ELF-1 (cell line): ENCODE results near the gene C2orf68.
"Not testable (repeated sequence)": the region's sequence is repeated elsewhere in the genome, so short reads cannot be mapped to it uniquely, and the experiment has no call there.

Experiments used
- DNase-seq: peaks from one replicate; pipeline ENCODE4 v3.0.0-alpha.2; 2016; ENCODE audit warnings: low read depth, low spot score

Gene C2orf68

DNA sequence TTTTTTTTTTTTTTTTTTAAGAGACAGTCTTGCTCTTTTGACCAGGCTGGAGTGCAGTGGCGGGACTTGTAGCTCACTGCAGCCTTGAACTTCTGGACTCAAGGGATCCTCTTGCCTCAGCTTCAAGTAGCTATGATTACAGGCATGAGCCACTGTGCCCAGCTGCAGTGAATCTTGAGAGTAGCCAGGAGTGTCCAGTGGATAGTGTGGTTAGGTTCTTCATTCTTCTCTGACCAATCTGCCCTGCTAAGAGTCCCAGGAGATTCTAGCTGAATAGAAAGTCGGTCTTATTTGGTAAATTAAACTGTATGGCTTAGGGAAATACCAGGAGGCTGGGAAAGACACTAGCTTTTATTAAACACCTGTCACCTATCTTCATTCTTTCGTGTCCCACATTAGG, 19.4 kb upstream of the C2orf68 start:
- no peak for DNase-seq

DNA sequence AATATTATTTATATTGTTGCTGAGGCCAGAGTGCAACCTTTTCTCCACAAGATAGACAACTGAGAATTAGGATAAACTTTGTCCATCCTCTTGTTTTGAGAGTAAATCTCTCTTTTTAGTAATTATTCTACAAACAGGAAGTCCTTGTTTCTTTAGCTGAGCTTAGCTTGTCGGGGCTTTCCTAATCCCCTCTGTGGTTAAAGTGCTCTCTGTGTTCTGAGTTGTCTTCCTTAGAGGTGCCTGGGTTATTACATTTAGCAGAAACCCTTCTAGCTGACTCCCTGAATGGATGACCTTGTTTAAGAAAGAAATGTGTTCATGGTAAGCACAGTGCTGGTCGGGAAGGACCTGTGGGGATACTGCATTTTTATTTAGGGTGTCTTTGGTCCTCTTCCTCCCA, 16.8 kb upstream of the C2orf68 start:
- no peak for DNase-seq

DNA sequence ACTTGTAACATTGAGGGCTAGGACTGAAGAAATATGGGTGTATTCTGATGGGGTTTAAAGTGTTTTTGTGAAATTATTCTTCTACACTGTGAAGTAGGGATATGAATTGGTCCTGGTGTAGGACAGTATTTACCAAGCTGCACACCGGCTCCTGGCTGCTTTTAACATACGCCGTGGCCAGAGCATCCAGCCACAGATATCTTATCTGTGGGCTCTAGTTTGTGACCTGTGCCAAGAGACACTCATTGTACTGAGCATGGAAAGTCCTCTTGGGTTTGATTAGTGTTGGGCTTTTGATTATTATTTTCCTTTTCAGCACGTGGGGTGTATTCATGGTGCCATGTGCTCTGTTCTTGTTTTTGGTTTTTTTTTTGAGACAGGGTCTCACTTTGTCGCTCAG, 12.1 kb upstream of the C2orf68 start:
- no peak for DNase-seq

DNA sequence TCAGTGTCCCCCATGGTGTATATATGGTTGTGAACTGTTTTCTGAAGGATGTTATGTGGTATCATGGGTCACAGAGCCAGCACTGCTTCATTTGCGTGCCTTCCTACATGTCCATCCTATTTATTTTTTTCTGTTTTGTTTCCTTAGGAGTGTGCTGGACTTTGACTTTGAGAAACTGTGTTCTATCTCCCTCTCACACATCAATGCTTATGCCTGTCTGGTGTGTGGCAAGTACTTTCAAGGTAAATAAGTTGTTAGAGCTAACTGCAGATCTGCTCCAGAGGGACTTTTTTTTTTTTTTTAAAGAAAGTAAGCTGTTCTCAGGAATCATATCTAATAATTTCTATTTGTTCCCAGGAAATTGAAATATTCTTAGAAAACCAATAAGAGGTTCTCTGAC, 9.5 kb upstream of the C2orf68 start:
- no peak for DNase-seq

DNA sequence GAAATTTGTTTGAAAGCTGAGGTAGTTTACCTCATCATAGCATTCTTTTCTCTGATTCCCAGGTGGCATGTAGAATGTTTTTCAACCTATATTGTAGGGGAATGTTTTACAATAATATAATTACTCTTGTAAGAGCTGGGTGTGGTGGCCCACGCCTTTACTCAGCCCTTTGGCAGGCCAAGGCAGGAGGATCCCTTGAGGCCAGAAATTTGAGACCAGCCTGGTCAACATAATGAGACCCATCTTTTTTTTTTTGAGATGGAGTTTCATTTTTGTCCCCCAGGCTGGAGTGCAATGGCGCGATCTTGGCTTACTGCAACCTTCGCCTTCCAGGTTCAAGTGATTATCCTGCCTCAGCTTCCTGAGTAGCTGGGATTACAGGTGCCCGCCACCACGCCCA, 7.8 kb upstream of the C2orf68 start:
- no peak for DNase-seq

DNA sequence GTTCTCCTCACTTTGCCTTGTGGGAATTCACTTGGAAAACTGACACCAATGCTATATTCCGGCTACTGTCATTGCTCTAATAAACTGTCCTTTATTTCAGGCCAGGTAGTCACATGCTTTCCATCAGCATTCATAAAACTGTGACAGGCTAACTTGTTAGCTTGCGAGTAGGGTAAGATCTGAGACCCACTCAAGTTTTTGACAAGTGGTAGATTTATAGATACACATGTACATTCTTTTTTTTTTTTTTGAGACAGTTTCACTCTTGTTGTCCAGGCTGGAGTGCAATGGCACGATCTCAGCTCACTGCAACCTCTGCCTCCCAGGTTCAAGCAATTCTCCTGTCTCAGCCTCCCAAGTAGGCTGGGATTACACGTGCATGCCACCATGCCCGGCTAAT, 5.9 kb upstream of the C2orf68 start:
- not testable (repeated sequence) for DNase-seq

DNA sequence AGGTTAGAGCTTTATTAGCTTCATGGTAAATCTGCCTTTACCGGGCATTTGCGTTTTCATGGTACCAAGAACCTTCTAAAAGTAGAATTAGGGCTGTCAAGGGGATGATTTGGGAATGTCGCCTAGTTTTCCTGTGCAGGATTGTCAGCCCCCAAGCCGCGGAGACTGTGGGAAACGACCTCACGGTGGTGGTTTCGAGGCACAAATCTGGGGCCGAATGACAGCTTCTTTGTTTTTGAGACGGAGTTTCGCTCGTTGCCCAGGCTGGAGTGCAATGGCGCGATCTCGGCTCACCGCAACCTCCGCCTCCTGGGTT, 3.5 kb upstream of the C2orf68 start:
- no peak for DNase-seq

DNA sequence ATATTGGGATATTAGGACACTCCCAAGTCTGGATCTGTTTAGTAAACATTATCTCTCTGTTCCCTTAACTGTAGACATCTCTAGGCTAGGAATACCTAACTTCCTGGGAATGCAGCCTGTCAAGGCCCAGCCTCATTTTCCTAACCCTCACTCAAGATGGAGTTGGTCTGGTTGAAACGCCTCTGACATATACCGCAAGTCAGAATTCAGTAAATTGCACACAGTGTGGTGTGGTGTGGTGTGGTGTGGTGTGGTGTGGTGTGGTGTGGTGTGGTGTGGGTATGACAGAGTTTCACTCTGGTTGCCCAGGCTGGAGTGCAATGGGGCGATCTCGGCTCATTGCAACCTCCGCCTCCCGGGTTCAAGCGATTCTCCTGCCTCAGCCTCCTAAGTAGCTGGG, 2.9 kb upstream of the C2orf68 start:
- not testable (repeated sequence) for DNase-seq

DNA sequence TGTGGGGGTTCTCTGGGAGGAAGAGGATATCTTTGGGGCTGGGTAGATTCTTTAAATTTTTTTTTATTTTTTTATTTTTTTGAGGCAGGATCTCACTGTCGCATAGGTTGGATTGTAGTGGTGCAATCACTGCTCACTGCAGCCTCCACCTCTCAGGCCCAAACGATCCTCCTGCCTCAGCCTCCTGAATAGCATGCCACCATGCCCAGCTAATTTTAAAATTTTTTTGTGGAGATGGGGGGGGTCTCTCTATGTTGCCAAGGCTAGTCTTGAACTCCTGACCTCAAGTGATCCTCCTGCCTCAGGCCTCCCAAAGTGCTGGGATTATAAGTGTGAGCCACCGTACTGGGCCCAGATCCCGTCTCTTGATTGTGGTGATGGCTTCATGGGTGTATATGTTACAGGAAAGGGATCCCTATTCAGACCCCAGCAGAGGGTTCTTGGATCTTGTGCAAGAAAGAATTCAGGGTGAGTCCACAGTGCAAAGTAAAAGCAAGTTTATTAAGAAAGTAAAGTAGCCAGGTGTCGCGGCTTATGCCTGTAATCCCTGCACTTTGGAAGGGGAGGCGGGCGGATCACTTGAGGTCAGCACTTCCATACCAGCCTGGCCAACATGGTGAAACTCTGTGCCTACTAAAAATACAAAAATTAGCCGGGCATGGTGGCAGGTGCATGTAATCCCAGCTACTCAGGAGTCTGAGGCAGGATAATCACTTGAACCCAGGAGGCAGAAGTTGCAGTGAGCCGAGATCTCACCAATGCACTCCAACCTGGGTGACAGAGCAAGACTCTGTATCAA, 2.0 kb upstream of the C2orf68 start:
- no peak for DNase-seq

DNA sequence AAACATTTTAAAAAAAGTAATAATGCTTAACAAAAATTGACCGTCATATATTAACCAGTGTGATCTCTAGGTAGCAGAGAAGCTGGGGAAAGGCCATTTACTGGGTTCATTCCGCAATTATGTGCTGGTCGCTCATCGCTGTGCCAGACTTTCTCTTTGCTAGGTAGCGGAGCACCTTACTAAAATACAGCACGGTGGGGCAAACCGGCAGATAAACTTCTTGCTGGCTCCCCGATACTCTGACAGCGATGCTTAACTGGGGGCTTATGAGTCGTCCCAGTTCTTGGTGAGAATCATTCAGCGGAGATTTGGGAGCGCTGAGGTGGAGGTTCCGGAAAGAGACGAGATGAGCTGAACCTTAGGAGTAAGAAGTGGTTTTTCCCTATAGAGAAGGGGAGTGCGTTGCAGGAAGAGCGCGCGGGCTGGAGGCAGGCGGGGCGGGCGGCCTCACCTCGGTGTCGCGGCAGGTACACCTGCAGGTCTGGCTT, 605 bp downstream of the C2orf68 start:
- no peak for DNase-seq

DNA sequence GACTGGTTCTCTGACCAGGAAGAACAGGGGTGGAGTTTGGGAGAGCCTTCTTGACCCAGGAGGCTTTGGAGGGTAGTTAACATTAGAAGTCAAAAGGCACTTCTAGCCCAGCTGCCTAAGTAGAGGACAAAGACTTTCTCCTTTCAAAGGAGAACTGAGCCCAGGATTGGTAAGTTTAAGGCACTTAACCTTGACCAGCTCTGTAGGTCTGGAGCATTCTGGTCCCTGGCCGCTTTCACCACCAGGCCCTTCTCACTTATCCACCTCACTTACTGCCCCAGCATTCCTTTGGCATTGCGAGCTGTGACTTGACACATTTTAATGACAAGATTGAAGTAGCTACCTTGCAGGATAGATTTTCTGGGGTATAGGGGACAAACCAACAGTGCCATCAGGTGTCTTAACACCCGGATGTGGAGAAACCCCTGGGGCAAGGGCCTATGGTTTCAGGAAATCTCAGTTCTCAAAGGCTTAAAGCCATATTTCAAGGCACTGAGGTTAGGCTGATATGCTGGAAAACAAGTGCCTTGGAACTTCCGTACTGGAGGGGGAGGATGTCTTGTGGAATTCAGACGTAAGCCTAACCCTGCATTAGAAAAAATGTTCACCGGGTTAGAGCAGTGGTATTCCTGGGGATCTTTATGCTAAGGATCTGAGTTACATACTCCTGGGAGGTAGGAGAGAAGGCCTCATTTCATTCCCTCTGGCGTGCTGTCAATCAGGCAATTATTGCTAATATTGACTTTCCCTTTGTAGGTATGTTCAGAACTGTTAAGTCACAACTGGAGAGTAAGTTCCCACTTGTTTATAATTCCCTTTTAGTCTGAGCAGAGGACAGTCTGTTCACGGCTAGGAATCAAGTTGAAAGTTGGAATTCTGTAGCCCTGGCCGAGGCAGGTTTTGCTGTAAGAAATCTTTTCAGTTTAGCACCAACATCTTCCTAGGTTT, 4.3 kb downstream of the C2orf68 start:
- DNase-seq = no peak

DNA sequence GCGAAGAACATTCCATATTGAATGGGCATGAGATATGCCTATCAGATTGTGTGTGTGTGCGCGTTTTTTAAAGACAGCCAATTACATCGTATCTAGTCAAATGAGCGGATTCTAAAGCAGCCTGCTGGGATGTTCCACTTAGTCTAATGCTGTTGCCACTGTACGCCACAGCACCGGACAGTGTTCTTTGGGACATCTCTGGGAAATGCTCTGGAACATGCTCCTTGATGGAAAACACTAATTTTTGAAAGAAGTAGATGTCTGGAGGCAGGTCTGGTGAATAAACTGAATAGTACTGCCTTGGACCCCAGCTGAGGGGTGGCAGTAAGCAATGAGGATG, 5.8 kb downstream of the C2orf68 start:
- DNase-seq = no peak

DNA sequence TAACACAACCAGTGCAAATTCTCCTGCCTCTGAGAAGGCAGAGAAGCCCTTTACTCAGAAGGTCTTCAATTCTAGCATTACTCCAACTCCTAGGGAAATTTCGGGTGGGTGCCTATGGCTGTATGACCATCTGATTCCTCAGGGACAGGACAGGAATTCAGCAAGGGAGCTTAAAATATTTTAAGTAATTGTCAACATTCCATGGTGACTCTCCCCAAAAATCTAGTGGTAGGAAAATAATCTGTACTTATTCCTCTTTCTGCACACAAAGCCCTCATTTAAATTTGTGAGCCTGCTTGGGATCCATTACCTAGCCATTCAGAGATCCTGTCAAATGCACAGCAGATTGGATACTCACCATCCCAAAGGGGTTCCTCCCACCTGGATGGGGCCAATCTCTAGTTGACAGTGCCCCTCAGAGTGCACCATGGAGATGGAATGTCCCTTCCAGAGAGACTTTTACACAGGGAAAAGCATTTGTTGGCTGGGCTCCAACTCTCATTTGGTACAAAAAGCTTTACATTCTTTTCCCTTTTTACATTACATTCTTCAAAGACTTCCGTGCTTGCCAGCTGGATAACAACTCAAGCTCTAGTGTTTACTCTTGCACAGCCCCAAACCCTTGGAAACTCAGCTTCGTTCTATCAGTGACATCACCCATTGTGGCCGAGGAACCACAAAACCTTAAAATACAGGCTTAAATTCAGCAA, 6.3 kb downstream of the C2orf68 start:
- no peak for DNase-seq

DNA sequence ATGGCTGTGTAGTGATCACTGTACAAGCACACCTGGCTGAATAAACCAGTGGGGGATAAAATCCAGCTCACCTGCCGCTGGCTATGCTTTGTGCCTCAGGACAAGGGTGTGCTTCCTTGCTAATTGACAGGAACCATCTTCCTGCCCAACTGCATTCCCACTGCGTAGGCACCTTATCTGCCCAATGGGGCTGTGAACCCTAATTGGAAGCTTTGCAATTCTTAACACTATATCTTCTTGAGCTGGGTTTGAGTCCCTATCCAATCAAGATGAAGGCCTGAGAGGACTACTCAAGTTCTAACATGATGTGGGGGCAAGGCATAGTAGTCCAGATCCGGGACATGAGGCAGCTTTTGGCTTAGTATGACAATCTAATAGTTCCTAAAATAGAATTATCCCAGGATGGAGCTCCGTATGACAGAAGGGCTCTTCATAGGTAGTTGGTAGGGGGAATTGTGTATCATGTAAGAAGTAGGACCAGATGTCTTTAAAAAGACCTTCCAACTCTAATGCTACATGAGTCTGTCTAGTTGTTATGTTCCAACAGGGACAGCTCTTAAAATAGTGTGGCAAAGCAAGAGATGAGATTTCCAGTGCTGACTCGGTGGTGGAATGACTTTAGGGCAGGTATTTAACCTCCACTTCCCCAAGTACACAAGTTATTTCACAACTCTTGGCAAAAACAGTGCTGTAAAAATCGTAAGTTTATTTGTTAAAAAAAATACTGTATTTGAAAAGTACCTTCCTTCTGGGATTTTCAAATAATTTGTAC, 7.1 kb downstream of the C2orf68 start:
- DNase-seq = no peak

DNA sequence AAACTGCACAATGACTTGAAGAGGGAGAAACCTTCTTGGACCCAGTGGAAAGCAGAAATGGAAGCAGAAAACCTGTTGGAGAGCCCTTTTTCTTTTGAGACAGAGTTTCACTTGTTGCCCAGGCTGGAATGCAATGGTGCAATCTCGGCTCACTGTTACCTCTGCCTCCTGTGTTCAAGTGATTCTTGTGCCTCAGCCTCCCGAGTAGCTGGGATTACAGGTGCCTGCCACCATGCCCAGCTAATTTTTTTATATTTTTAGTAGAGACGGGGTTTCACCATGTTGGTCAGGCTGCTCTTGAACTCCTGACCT, 7.8 kb downstream of the C2orf68 start:
- not testable (repeated sequence) for DNase-seq

DNA sequence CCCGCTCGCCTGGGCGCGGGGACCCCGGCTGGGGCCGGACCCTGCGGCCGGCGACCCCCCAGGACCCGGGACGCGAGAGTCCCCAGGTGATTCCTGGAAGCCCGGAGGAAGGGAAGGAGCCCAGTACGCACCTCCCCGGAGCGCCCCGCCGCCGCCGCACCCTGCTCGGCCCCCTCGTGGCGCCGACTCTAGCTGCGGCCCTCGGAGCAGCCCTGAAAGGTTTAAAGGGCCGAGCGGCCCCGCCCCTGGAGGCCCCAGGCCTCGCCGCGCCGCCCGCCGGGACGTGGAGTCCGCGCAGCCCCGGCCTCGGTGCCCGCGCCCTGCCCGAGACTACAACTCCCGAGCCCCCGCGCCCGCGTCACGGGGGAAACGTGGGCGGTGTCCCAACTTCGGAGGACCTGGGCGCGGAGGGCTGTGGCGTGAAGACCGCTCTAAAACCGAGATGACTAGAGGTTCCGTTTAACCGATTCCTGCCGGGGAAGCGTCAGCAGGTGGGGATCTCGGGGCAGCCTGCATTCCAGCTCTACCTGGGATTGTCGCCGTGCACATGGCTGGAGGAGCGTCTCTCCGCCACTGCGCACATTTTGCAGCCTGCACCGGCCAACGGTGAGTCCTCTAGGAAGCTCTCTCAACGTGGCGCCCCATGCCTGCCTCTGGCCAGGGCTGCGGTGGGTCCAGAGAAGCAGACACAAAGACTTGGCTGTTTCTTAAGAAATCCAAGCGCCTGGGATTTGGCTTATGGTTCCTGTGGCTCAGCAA, 9.2 kb downstream of the C2orf68 start, which contains the start of gene TMEM150A:
Gene TMEM150A (minus strand): TSS at position 223 of the 759 bp plus-strand sequence. CDS start 750 bp downstream, outside the sequence.
- peak; percentile 89 for DNase-seq

DNA sequence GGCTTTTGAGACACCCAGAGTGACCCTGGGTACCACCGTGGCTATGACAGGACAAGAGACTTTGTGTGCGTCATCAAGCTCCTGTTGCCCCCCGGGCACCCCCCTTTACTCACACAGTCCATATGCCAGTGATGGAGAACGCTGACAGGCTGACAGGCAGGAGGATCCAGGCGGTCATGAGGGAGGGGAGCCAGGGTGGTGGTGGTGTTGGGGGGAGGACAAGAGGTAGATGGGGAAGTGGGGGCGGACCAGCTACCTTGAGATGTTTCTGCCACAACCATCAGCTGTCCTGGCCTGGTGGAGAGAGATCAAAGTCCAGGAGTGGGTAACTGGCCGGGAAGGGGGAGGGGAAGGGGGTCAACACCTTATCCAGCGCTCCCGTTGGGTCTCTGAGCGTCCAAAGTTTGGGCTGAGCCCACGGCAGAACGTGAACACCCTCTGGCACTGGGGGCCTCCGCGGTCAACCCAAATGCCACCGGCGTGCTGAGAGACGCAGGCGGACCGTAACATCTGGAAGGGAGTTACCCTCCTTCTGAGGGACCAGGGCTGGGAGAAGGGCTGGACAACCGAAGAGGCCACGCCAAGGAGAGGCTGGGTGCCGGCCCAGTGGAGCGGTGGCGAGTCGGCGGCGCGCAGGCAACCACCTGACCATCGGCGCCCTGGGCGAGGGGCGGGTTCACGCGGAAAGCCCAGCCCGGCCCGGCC, 9.9 kb downstream of the C2orf68 start:
- no peak for DNase-seq

DNA sequence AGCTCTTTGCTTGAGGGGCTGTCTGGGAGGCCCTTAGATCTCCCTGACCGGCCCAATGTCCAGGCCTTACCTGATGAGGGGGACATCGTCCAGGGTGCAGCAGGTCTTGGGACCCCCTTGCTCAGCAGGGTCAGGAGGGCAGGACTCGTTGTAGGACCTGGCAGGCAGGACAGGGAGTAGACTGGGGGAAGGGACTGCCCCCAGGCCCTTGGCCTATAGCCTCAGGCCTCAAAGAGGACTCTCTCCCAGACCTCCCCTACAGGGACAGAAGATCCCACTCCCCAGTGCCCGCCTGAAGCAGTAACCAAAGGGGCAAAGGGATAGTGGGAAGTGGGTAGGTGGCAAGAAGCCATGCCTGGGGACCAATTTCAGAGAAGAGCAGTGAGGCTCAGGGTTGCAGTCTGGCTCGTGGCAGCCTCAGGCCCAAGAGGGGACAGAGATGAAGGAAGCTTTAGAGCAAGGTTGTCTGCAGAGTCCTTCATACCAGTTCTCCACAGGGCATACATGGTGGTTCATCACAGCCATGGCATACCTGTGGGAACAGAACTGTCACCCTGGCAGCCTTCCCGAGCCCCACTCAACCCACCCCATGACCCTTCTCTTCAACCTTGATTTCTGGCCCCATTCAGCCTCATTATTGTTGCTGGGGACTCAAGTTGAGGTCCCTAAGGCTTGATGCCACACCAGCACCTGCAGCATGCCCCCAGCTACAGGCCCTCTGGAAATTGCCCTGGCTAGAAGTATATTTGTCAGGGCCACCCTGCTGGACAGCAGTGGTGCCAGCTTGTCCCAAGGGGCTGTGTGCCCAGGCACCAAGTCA, 10.7 kb downstream of the C2orf68 start:
- no peak for DNase-seq

DNA sequence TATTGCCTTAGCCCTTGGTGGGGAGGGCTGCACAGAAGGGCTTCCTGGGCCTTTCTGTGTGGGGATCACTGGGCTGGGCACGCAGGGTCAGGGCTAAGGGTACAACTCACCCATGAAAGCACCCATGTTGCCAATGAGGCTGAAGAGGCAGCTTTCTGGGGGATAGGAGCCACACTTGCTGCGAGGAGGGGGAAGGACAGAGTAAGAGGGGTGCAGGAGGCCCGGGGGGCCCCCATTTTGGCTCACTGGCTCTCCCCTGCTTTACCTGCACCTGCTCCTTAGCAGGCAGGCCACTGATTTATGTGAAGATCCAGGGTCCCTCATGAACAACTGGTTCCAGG, 11.7 kb downstream of the C2orf68 start:
- DNase-seq = no peak
